Urothelium cell line (cell line): ENCODE results near the gene TMEM154.

Experiments
- DNase-seq: peaks from one replicate; pipeline ENCODE4 v3.0.0; 2011; ENCODE audit warnings: low spot score, mixed read lengths
- FAIRE-seq: peaks from 2 replicates; lab custom pipeline; 2011; peaks lifted over from hg19 to GRCh38; lab: Jason Lieb, UNC

The TMEM154 gene

GRCh38 chr4:152605031-152605430 is 74.8 kb downstream of the TMEM154 start:
- FAIRE-seq (no peak), DNase-seq (no peak)

DNA sequence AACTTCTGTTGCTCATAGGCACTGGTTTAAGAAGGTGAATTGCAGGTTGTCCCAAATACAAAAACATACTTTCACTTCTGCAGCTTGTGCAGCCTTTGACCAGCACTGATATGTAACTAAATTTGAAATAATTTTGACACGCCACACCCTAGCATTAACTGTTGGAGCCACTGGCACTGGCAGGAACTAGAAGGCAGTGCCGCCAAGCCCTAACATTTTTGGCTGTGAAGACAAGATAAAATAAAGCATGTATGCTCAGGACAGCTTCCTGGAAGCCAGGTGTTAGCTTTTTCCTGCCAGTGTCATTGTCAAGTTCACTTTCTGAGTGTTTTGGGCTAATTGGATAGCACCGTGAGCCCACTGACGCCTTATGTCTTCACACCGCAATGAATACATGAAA is 78.6 kb downstream of the TMEM154 start:
- FAIRE-seq (no peak), DNase-seq (no peak)

GRCh38 chr4:152599636-152600035 is 80.2 kb downstream of the TMEM154 start:
- FAIRE-seq (no peak), DNase-seq (no peak)

- no peak for DNase-seq
- FAIRE-seq, result no peak
Measured at GRCh38 chr4:152599095-152599494, 80.7 kb downstream of the TMEM154 start.

DNA sequence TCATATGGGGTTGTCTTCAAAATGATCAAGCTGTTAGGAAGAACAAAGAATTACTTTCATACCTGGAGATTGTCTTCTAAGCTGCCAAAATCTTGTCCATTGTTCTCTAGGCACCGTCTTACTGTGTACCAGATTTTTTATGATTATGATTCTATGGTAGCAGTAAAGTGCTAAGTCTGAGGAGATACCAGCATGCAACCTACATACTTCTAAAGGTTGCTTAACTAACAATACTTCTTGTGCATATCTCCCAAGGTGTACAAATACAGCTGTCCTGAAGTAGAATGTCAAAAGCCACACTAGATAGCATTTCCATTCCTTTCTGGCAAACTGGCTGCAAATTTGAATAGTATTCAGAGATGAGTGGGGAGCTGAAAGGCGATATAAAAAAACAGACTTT is 81.3 kb downstream of the TMEM154 start:
- DNase-seq, result no peak
- FAIRE-seq, result no peak

- DNase-seq (no peak), FAIRE-seq (no peak)
Measured at GRCh38 chr4:152594978-152595925, 84.5 kb downstream of the TMEM154 start.

- FAIRE-seq (no peak), DNase-seq (no peak)
Measured at GRCh38 chr4:152594057-152594456, 85.7 kb downstream of the TMEM154 start.

GRCh38 chr4:152591876-152592275 is 87.9 kb downstream of the TMEM154 start:
- no peak for DNase-seq
- no peak for FAIRE-seq

DNA sequence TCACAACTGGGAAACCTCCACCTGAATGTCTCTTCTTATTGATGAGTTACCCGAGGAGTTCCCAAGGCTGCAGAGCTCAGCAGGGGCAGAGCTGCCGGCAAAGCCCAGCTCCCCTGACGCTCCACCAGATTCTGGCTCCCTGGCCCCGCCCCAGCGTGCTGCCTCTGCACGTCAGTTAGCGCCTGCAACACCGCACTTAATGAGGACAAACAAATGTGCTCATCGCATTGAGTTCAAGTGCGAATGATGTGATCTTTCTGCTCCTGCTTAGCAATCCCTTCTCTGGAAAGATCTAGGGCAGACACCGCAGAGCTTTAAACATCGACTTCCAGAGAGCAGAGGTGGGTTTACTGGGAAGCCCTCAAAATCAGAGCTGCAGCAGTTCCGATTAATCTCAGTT is 88.4 kb downstream of the TMEM154 start:
- FAIRE-seq (no peak), DNase-seq (no peak)

DNA sequence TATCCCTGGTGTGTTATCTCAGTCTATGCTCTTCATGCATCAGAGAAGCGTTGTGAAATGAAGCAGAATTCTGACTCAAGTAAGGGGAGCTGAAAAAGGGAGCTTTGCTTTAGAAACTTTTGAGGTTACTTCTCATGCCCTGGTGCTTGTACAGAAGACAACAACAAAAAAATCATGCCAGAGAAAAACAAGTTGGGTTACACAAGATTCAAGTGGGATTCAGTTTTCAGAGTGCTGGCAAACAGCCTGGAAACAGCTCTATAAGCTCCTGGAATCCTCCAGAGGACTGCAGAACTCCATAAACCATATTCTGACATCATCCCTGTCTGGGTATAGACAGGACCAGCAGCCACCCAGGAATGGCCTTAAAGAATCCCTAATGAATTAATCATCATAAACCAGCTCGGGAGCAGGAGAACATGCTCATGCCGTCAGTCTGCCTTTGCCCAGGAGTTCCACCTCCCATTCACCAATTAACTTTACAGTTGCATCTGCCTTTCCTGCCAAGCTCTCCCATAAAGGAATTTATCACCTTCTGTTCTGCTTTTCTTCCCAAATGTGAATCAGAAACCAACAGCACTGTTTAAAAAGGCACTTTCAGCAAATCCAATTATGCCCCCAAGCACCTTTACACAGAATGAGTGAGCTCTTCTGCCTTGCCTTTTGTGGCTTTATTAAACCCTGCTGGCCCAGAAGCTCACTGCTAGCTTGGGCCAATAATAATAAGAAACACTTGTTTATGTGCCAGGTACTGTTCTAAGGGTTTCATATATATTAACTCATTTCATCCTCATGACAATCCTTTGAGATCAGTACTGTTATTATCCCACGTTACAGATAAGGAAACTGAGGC is 89.4 kb downstream of the TMEM154 start:
- DNase-seq (peak; percentile 64), FAIRE-seq (no peak)

GRCh38 chr4:152588869-152589268 is 90.9 kb downstream of the TMEM154 start:
- FAIRE-seq (no peak), DNase-seq (no peak)

- FAIRE-seq (no peak), DNase-seq (no peak)
Measured at GRCh38 chr4:152587127-152587526, 92.7 kb downstream of the TMEM154 start.

GRCh38 chr4:152586668-152587067 is 93.1 kb downstream of the TMEM154 start:
- no peak for FAIRE-seq
- DNase-seq, result no peak

DNA sequence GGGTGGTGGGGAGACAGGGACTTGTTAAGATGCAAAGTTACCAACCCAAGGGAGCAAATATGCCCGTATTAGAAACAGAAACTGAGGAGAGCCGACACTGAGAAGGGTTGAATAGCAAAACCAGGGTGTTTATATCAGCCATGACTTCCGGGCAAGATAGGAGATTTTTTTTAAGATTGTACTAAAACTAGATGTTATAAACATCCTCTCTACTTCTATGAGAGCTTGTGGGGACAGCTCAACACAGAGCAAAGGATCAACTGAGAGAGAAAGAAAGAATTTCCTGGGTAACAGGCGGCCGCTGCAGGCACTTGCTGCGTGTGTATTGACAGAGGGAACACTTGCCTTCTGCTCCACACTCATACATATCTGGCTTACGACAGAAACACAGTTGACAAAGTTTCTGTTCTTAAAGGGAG is 94.8 kb downstream of the TMEM154 start:
- no peak for FAIRE-seq
- no peak for DNase-seq

GRCh38 chr4:152581536-152582160 is 98.1 kb downstream of the TMEM154 start:
- DNase-seq, result no peak
- FAIRE-seq, result no peak

GRCh38 chr4:152579916-152580315 is 99.9 kb downstream of the TMEM154 start:
- FAIRE-seq (no peak), DNase-seq (no peak)

GRCh38 chr4:152579107-152579764 is 100.6 kb downstream of the TMEM154 start:
- DNase-seq (no peak), FAIRE-seq (no peak)

DNA sequence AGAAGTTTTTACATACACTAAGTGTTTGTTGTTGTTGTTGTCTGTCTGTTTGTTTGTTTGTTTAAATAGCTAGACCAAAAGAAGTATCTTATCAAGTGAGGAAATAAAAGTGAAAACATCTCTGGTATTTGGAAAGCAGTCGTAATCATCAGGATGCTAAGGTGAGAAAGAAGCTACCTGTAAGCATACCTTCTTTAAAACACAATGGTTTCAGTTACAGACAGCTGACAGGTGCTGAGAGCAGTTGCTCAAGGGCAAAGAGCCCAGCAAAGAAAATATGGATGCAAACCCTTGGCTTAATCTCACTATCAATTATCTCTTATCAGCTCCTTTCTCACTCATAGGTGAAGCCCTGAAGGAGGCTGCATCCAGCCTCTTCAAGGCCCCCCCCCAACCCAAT is 101.1 kb downstream of the TMEM154 start:
- no peak for DNase-seq
- no peak for FAIRE-seq

GRCh38 chr4:152577708-152578396 is 101.9 kb downstream of the TMEM154 start:
- DNase-seq (no peak), FAIRE-seq (no peak)

DNA sequence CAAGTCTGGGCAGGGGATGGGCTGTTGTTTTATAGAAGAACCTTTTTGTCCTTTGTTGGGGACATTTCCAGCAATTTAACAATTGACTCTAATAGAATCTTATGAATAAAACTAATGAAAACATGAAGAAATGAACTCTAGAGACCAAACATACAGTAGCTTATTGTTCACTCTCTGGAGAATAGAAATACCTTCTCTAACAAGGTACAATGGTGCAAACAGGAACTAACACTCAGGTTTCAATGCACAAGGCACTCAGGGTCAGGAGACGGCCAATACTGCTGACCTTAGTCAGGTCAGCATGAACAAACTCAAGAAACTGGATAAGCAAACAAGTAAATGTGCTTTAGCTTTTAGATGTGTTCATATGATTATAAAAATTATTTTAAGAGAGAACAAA is 104.3 kb downstream of the TMEM154 start:
- FAIRE-seq (no peak), DNase-seq (no peak)
